ENCODE measurements around the gene KCNJ4.

DNA sequence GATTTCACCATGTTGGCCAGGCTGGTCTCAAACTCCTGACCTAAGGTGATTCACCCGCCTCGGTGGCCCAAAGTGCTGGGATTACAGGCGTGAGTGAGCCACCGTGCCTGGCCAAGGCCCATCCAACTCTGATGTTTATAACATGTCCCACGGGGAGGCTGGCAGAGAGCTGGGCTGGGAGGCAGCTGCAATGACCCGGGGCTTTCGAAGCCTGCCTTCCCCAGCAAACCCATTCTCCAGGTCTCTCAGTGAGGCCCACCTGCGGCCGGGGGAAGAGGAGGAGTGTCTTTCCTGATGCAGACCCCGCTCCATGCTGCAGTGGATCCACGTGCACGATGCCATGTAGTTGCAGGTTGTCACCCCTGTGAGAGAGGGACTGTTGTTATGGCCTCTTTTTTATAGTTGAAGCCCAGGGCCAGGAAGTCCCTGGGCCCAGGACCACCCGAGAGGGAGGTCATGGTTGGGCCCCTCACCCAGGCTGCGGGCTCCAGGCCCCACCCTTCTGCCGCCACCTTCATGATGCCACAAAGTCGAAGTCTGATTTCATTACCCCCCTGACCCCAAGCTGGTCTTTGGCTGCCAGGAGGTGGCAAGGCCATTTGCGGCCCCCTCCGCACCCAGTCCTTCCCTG, 38.3 kb downstream of the KCNJ4 start:
- TF ChIP-seq, protein P1, sequence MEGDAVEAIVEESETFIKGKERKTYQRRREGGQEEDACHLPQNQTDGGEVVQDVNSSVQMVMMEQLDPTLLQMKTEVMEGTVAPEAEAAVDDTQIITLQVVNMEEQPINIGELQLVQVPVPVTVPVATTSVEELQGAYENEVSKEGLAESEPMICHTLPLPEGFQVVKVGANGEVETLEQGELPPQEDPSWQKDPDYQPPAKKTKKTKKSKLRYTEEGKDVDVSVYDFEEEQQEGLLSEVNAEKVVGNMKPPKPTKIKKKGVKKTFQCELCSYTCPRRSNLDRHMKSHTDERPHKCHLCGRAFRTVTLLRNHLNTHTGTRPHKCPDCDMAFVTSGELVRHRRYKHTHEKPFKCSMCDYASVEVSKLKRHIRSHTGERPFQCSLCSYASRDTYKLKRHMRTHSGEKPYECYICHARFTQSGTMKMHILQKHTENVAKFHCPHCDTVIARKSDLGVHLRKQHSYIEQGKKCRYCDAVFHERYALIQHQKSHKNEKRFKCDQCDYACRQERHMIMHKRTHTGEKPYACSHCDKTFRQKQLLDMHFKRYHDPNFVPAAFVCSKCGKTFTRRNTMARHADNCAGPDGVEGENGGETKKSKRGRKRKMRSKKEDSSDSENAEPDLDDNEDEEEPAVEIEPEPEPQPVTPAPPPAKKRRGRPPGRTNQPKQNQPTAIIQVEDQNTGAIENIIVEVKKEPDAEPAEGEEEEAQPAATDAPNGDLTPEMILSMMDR (IDR thresholded peaks at IDR 0.05) = no peak
- TF ChIP-seq SIN3A (IDR thresholded peaks at IDR 0.05; ENCODE audit: borderline replicate concordance, insufficient read depth, low read depth, low read length) = no peak
- TF ChIP-seq REST (IDR thresholded peaks at IDR 0.05; ENCODE audit: insufficient read depth in 1 of 2, low read depth in 2 of 2, low read length in 1 of 2) = no peak

Measured in Panc1 (cell line).